NCI-H510A (cell line): ENCODE results near the gene TMTC2.

ENCODE experiments used
- DNase-seq: peaks from one replicate; lab custom pipeline; 2025; lab: John Stamatoyannopoulos, UW

TMTC2 gene

GRCh38 chr12:82682851-82683261, 3.9 kb upstream of the TMTC2 start:
- no peak for DNase-seq

- peak; percentile 97 for DNase-seq
Observed at GRCh38 chr12:82685790-82686167, 927 bp upstream of the TMTC2 start.

GRCh38 chr12:82687021-82688011, 610 bp downstream of the TMTC2 start:
- peak; percentile 74 for DNase-seq

- no peak for DNase-seq
Observed at GRCh38 chr12:82688035-82688501, 1.4 kb downstream of the TMTC2 start.

- no peak for DNase-seq
Observed at GRCh38 chr12:82688596-82688995, 1.9 kb downstream of the TMTC2 start.

GRCh38 chr12:82690006-82690405, 3.3 kb downstream of the TMTC2 start:
- DNase-seq, result no peak

DNA sequence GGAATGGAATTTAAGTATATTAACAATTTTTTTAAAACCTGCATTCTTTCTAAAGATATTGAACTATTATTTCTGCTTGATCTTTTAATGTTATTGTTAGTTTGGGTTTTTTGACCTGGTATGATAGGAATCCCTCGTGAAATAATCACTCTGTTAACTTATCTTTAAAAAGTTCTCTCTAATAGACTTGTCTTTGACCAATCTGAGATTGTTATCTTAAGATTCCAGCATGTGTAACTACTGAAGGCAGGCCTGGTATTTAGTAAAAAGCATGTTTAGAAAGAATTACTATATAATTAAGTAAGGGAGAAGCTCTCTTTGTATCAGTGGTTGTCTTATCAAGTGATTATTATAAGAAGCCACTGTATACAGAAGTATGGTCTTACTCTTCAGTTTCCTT, 4.8 kb downstream of the TMTC2 start:
- no peak for DNase-seq

GRCh38 chr12:82694276-82694675, 7.6 kb downstream of the TMTC2 start:
- no peak for DNase-seq

DNA sequence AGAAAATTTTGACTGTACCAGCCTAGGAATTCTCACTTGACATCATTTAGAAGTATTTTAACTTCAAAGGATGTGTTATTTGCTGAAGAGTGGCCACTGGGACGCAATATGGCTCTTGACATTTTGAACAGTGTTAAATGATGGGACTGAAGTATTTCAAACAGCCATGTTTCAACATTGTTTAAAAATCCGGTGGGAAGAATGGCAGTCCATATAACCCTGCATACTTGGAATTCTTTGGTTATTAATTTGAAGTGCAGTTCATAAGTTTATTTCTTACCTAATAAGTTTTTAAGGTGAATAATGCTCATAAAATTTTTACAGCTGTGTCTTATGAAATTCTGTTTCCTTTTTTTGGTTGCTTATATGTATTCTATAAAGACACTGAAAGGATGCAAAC, 8.3 kb downstream of the TMTC2 start:
- DNase-seq, result no peak

DNA sequence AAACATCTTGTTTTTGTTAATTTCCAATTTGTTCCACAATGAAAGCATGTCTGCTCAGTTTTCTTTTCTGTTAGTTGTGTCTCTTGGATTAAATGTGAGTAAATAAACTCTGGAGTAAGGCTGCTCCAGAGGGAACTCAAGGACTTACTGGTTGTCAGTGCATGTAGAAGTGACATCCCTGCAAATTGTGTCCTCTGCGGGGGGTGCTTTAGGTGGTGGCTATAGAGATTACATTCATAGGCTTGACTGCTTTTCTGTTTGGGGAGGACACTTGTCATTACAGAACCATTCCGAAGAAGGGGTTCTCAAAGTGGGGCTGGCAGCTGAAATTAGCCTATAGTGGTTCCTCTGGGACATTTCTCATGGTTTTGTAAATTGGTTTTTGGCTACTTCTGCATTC, 8.8 kb downstream of the TMTC2 start:
- no peak for DNase-seq

GRCh38 chr12:82696543-82696942, 9.8 kb downstream of the TMTC2 start:
- DNase-seq, result no peak

DNA sequence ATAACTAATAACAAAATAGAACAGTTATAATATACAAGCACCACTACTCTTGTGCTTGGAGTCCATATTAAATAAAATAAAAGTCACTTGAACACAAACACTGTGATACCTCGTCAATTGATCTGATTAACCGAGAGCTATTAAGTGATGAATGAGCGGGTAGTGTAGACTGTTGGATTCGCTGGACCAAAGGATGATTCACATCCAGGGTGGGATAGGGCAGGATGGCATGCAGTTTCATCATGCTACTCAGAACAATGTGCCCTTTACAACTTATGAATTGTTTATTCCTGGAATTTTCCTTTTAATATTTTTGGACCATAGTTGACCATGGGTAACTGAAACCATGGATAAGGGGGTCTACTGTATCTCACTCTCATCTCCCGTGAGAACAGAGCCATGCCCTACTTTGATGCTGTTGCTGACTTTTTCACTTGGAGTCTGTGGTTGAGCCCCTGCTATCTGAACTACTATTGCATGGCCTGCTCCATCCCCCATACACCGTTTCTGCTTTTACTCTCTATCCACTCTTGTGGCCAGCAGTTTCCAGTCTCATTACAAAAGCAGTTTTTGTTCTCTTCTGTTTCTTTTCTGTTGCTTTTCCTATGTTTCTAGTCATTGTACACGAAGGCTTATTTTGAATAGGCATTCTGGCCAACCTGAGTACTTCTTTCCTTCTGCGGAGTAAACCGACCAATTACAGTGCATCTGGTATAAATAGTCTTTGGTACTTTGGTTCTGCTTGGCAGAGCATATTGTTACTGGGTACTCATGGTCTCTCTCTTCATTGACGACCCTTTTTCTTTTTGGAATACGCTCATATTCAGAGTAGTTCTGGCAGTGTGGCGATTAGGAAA, 12.2 kb downstream of the TMTC2 start:
- no peak for DNase-seq

- DNase-seq, result no peak
Observed at GRCh38 chr12:82705774-82706173, 19.1 kb downstream of the TMTC2 start.

- no peak for DNase-seq
Observed at GRCh38 chr12:82708061-82708879, 21.6 kb downstream of the TMTC2 start.

DNA sequence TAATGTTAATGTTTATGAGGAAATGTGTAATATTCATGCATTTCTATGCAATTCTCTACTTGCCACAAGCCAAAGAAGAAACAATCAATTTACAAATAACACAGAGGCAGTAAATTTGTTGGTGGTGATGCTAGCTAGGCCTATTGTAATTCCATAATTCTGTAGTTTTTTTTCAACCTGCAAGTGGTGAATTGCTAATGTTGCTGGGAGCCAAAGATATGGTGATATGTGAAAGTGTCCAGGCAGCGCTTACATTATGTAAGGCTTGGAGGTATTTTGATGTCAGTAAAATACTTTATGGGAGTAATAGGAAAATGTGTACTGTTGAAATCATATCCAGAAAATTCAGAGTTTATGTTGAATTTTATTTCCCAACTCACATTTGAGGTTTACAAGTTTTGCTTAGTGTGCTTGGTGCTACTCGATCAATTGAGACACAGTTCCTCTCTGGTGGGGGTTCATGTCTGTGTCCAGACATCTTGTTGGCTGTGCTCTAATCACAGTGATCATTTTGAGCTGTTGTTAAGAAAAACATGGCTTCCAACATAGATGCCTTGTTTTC, 23.2 kb downstream of the TMTC2 start:
- DNase-seq, result no peak

- DNase-seq, result no peak
Observed at GRCh38 chr12:82710741-82711140, 24.0 kb downstream of the TMTC2 start.

DNA sequence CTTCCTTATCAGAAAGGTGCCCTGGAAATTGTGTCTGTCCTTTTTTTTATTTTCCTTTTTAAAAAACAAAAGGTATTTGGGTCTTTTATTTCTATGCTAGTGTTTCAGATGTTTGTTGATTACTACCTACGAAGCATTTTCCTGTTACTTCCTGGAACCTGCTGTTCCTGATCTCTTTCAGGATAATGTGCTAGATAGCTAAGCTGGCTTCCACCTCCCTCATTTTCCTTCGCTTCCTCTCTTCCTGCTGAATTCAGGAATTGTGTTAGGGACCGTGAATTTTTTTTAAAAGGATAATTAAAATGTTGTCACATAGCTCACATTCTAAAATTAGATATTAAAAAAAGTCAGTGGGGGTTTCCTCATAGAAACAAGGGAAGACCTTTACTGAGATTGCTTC, 27.7 kb downstream of the TMTC2 start:
- DNase-seq, result no peak

DNA sequence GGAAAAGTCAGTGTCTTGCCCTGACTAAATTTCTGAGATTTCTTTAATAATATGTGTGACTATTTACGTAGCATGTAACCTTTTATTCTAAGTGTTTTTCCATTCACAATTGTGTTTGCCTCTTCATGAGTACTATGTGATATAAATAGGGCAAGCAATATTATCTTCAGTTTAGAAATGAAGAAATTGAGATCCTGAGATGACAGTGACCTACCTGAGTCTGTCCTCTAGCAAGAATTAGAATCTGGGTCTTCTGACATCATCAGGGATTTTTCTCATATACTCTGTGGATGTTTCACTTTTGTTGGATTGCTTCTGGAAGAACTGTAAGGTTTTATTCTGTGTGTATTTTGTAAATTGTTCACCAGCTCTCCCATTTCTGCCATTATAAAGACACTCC, 35.0 kb downstream of the TMTC2 start:
- no peak for DNase-seq

DNA sequence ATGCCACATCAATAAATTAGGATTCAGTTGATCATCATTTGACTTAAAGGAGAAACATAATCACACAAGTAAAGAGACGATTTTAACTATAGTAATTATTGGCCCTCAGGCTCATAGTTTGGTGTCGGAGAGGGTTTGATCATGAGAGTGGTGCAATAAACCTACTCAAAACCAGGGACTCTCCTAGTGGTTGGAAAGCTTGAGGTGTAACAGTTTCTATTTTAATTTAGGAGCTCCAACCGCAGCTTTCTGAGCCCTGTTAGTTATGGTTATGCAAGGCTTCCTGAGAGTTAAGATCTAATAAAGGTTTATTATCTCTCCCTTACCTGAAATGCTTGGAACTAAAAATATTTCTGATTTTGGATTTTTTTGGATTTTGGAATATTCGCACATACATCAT, 36.4 kb downstream of the TMTC2 start:
- DNase-seq, result no peak

GRCh38 chr12:82723891-82724290, 37.2 kb downstream of the TMTC2 start:
- DNase-seq, result no peak

DNA sequence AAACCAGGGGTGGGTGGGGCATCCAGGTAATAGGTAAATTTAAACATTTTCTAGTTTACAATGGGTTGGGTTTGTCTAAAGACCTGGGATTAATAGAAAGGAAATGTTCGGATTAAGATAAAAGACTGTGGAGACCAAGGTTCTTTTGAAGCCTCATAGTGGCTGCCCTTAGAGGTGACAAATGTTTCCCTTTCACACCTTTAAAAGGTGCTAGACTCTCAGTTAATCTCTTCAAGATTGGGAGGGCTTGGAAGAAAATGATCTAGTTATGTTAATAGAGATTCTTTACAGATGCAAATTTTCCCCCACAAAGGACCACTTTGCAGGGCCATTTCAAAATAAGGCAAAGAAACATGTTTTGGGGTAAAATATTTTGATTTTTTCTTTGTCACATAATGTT, 39.0 kb downstream of the TMTC2 start:
- no peak for DNase-seq

DNA sequence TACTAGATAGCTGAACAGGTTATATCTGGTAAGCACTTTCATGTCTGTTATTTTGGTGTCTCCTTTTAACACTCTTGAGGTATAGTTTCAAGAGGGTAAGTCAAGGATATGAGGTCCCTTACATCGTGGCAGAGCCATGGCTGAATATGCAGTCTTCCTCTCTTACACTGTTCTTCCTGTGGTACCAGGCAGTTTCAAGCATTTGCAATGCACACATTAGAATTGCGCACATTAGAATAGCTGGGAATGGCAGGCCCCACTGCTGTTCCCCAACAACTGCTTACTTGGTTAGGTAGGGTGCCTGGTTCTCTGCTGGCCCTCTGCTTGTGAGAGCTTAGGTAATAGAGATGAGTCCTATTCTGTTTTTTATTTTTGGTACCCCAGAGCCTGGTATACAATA, 41.2 kb downstream of the TMTC2 start:
- no peak for DNase-seq
